Measurements from ENCODE around the gene LSM10.

GRCh38 chr1:36436821-36437220 lies 39.1 kb upstream of the LSM10 start:
- TF ChIP-seq, protein P1, sequence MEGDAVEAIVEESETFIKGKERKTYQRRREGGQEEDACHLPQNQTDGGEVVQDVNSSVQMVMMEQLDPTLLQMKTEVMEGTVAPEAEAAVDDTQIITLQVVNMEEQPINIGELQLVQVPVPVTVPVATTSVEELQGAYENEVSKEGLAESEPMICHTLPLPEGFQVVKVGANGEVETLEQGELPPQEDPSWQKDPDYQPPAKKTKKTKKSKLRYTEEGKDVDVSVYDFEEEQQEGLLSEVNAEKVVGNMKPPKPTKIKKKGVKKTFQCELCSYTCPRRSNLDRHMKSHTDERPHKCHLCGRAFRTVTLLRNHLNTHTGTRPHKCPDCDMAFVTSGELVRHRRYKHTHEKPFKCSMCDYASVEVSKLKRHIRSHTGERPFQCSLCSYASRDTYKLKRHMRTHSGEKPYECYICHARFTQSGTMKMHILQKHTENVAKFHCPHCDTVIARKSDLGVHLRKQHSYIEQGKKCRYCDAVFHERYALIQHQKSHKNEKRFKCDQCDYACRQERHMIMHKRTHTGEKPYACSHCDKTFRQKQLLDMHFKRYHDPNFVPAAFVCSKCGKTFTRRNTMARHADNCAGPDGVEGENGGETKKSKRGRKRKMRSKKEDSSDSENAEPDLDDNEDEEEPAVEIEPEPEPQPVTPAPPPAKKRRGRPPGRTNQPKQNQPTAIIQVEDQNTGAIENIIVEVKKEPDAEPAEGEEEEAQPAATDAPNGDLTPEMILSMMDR (IDR thresholded peaks at IDR 0.05), result no peak
- TF ChIP-seq POLR2A (IDR thresholded peaks at IDR 0.05), result no peak
